H1 (cell line): ENCODE results near the gene SMIM9. TPM values are rescaled to one million over a fixed set of nuclear protein-coding genes. Genes with fewer than 3 reads are reported as not detected.

Experiments
- CTCF ChIA-PET: fragments of 300-600 bp; sonication (Branson Sonifier 250); formaldehyde crosslinking; loops from one replicate; lab custom pipeline; 2021; ENCODE audit not compliant: partially characterized antibody; lab: Charles Lee
- POLR2A ChIA-PET: fragments of 300-600 bp; sonication (Branson Sonifier 250); formaldehyde crosslinking; loops from one replicate; lab custom pipeline; 2021; ENCODE audit warnings: inconsistent platforms; ENCODE audit not compliant: partially characterized antibody; lab: Charles Lee
- DNase-seq, 2 experiments: peaks; one replicate each; pipeline versions ENCODE4 v3.0.0 to v3.0.0-alpha.2; 2010 to 2022; ENCODE audit warnings: low spot score in 2 of 2, low read depth in 1 of 2, mixed read lengths in 1 of 2
- FAIRE-seq: peaks from 2 replicates; lab custom pipeline; 2011; peaks lifted over from hg19 to GRCh38; lab: Jason Lieb, UNC
- H2AFZ ChIP-seq: 2 replicates; pipeline ENCODE4 v1.8.1; 2012; ENCODE audit warnings: low read length, inconsistent platforms
- H2AK5ac ChIP-seq: 2 replicates; pipeline ENCODE4 v1.6.1; 2013; ENCODE audit warnings: low read depth, low read length
- H2BK120ac ChIP-seq: replicated peaks from 2 replicates; pipeline ENCODE3; 2013; ENCODE audit warnings: low read depth, low read length, inconsistent platforms
- H2BK12ac ChIP-seq: 2 replicates; pipeline ENCODE4 v1.6.1; 2013; ENCODE audit warnings: low read depth, low read length
- H2BK15ac ChIP-seq: 2 replicates; pipeline ENCODE4 v1.6.1; 2013; ENCODE audit warnings: low read length
- H2BK20ac ChIP-seq: 2 replicates; pipeline ENCODE4 v1.6.1; 2013; ENCODE audit warnings: low read length
- H2BK5ac ChIP-seq: 2 replicates; pipeline ENCODE4 v1.6.1; 2013; ENCODE audit warnings: low read depth, low read length
- H3K14ac ChIP-seq: 2 replicates; pipeline ENCODE4 v1.6.1; 2013; ENCODE audit warnings: inconsistent platforms; ENCODE audit not compliant: insufficient read length
- H3K18ac ChIP-seq: 2 replicates; pipeline ENCODE4 v1.6.1; 2013; ENCODE audit warnings: low read length; ENCODE audit errors: extremely low read depth
- H3K23ac ChIP-seq: 2 replicates; pipeline ENCODE4 v1.6.1; 2013; ENCODE audit warnings: inconsistent platforms; ENCODE audit not compliant: insufficient read length
- H3K23me2 ChIP-seq: 2 replicates; pipeline ENCODE4 v1.6.1; 2013; ENCODE audit warnings: low read depth, low read length
- H3K27ac ChIP-seq: 2 replicates; pipeline ENCODE4 v1.6.1; 2011; ENCODE audit warnings: low read depth, low read length, inconsistent platforms
- H3K27me3 ChIP-seq, 4 experiments: replicated peaks in 1 of 4; 1 replicate in 1 of 4; 2 replicates in 3 of 4; pipeline versions ENCODE4 v1.6.1 to v1.8.1; 2011 to 2013; ENCODE audit warnings: low read length in 3 of 4, mild to moderate bottlenecking in 3 of 4, inconsistent platforms in 2 of 4, mixed read lengths in 2 of 4, moderate library complexity in 1 of 4; ENCODE audit not compliant: control insufficient read depth in 3 of 4, insufficient read depth in 3 of 4; ENCODE audit errors: extremely low read depth in 1 of 4
- H3K36me3 ChIP-seq, 4 experiments: 2 replicates each; pipeline versions ENCODE4 v1.6.1 to v1.8.1; 2011 to 2013; ENCODE audit warnings: mild to moderate bottlenecking in 4 of 4, low read length in 3 of 4, moderate library complexity in 2 of 4, control low read depth in 1 of 4, inconsistent platforms in 1 of 4; ENCODE audit not compliant: insufficient read depth in 4 of 4, control insufficient read depth in 2 of 4
- H3K4ac ChIP-seq: replicated peaks from 2 replicates; pipeline ENCODE3; 2013; ENCODE audit warnings: low read length, low read depth, mixed read lengths, inconsistent platforms; ENCODE audit not compliant: insufficient read length
- H3K4me1 ChIP-seq, 4 experiments: replicated peaks in 1 of 4; 1 replicate in 1 of 4; 2 replicates in 3 of 4; pipeline versions ENCODE4 v1.6.1 to v1.8.1; 2011 to 2013; ENCODE audit warnings: low read length in 3 of 4, inconsistent platforms in 2 of 4, mixed read lengths in 1 of 4; ENCODE audit not compliant: insufficient read depth in 4 of 4, control insufficient read depth in 3 of 4
- H3K4me2 ChIP-seq, 2 experiments: 2 replicates each; pipeline versions ENCODE4 v1.6.1 to v1.8.1; 2011 to 2013; ENCODE audit warnings: low read depth in 2 of 2, low read length in 2 of 2, control low read depth in 1 of 2, inconsistent platforms in 1 of 2, mild to moderate bottlenecking in 1 of 2; ENCODE audit not compliant: insufficient read depth in 1 of 2
- H3K4me3 ChIP-seq, 4 experiments: fragments of 200-600, 300-600 bp in 1 of 4; sonication (generic), shearing (Covaris generic), sonication (Bioruptor Twin) in 1 of 4; 2 replicates each; pipeline versions ENCODE4 v1.5.1 to v1.8.1; 2011 to 2016; ENCODE audit warnings: low read length in 4 of 4, low read depth in 3 of 4, control low read depth in 2 of 4, inconsistent platforms in 2 of 4, mild to moderate bottlenecking in 2 of 4, mixed read lengths in 1 of 4, moderate library complexity in 1 of 4; ENCODE audit not compliant: insufficient read depth in 2 of 4; ENCODE audit errors: extremely low read depth in 1 of 4
- H3K56ac ChIP-seq: replicated peaks from 2 replicates; pipeline ENCODE3; 2013; ENCODE audit warnings: low read depth, mild to moderate bottlenecking, mixed read lengths, low read length, inconsistent platforms; ENCODE audit not compliant: insufficient read length
- H3K79me1 ChIP-seq: 2 replicates; pipeline ENCODE4 v1.6.1; 2013; ENCODE audit warnings: low read depth, low read length, control low read depth
- H3K79me2 ChIP-seq, 2 experiments: 2 replicates each; pipeline versions ENCODE4 v1.6.1 to v1.8.1; 2012 to 2013; ENCODE audit warnings: low read length in 2 of 2, mild to moderate bottlenecking in 2 of 2, inconsistent platforms in 1 of 2; ENCODE audit not compliant: insufficient read depth in 2 of 2, control insufficient read depth in 1 of 2
- H3K9ac ChIP-seq, 4 experiments: replicated peaks in 1 of 4; 1 replicate in 1 of 4; 2 replicates in 3 of 4; pipeline versions ENCODE4 v1.6.1 to v1.8.1; 2011 to 2013; ENCODE audit warnings: low read depth in 3 of 4, low read length in 3 of 4, control low read depth in 2 of 4, mild to moderate bottlenecking in 2 of 4, moderate library complexity in 2 of 4, inconsistent platforms in 1 of 4; ENCODE audit errors: extremely low read depth in 1 of 4
- H3K9me3 ChIP-seq, 2 experiments: 2 replicates each; pipeline versions ENCODE4 v1.6.1 to v1.8.1; 2012 to 2013; ENCODE audit warnings: mild to moderate bottlenecking in 2 of 2, moderate library complexity in 2 of 2, control low read depth in 1 of 2, inconsistent platforms in 1 of 2, low read depth in 1 of 2, low read length in 1 of 2, mixed read lengths in 1 of 2; ENCODE audit not compliant: insufficient read depth in 2 of 2
- H4K20me1 ChIP-seq, 2 experiments: replicated peaks in 1 of 2; 2 replicates each; pipeline versions ENCODE3 to v1.8.1; 2011 to 2013; ENCODE audit warnings: inconsistent platforms in 2 of 2, low read length in 2 of 2, mild to moderate bottlenecking in 1 of 2; ENCODE audit not compliant: insufficient read depth in 2 of 2, control insufficient read depth in 1 of 2
- H4K5ac ChIP-seq: 2 replicates; pipeline ENCODE4 v1.6.1; 2013; ENCODE audit warnings: low read length, low read depth, mixed read lengths, inconsistent platforms; ENCODE audit not compliant: insufficient read length
- H4K8ac ChIP-seq: 2 replicates; pipeline ENCODE4 v1.8.0; 2013; ENCODE audit warnings: mild to moderate bottlenecking, moderate library complexity, low read length, inconsistent platforms; ENCODE audit not compliant: insufficient read depth; ENCODE audit errors: extremely low read depth
- H4K91ac ChIP-seq: replicated peaks from 2 replicates; pipeline ENCODE3; 2013; ENCODE audit warnings: low read length, mixed read lengths, inconsistent platforms; ENCODE audit not compliant: insufficient read length
- EP300 ChIP-seq, 2 experiments: IDR thresholded peaks; 1 replicate in 1 of 2; 2 replicates in 1 of 2; pipeline ENCODE4 v1.6.1; 2011 to 2012; ENCODE audit warnings: low read depth in 2 of 2, low read length in 2 of 2, mild to moderate bottlenecking in 2 of 2, borderline replicate concordance in 1 of 2, inconsistent platforms in 1 of 2, moderate library complexity in 1 of 2
- GTF2F1 ChIP-seq: IDR thresholded peaks from 2 replicates; pipeline ENCODE4 v1.6.1; 2012; ENCODE audit warnings: low read depth, low read length, improper control_type of control experiment, borderline replicate concordance
- KDM1A ChIP-seq: fragments of 200-600, 300-600 bp; sonication (generic); IDR thresholded peaks from 2 replicates; pipeline ENCODE4 v1.7.1; 2016; ENCODE audit warnings: mild to moderate bottlenecking, low read length, borderline replicate concordance
- PHF8 ChIP-seq: fragments of 200-600 bp; sonication (generic); conservative IDR thresholded peaks from 2 replicates; pipeline ENCODE4 v1.7.1; 2012; ENCODE audit warnings: low read depth, mild to moderate bottlenecking, inconsistent platforms, low read length, moderate library complexity
- RFX5 ChIP-seq: IDR thresholded peaks from 2 replicates; pipeline ENCODE4 v1.6.1; 2011; ENCODE audit warnings: low read depth, low read length, improper control_type of control experiment, borderline replicate concordance
- RXRA ChIP-seq: IDR thresholded peaks from 2 replicates; pipeline ENCODE4 v1.6.1; 2011; ENCODE audit warnings: low read depth, mild to moderate bottlenecking, low read length, moderate library complexity; ENCODE audit not compliant: insufficient read depth
- SP1 ChIP-seq: IDR thresholded peaks from 2 replicates; pipeline ENCODE4 v1.6.1; 2011; ENCODE audit warnings: low read depth, low read length
- SP4 ChIP-seq: IDR thresholded peaks from 2 replicates; pipeline ENCODE4 v1.6.1; 2012; ENCODE audit warnings: low read length, inconsistent platforms
- WGBS, 2 experiments: shearing (Covaris generic) in 1 of 2; methylation state at CpG; one replicate each; pipeline versions ENCODE4 v1.1.6 to v1.1.7; 2013 to 2015; ENCODE audit warnings: low lambda C conversion rate in 2 of 2, mixed read lengths in 2 of 2, inconsistent platforms in 1 of 2, low coverage in 1 of 2, missing lambda C conversion rate in 1 of 2; ENCODE audit not compliant: insufficient replicate concordance in 2 of 2, insufficient coverage in 1 of 2, insufficient read length in 1 of 2; ENCODE audit errors: extremely low coverage in 1 of 2, missing lambda C conversion rate in 1 of 2; 5-methylcytosine and 5-hydroxymethylcytosine counted together
- polyA plus RNA-seq, 7 experiments: library from polyadenylated mRNA; depleted of rRNA in 3 of 7; stranded (reverse) in 5 of 7; unstranded in 2 of 7; fragments of >200 nt in 5 of 7; fragments of 200-250 nt in 2 of 7; gene quantifications; 1 replicate in 5 of 7; 2 replicates in 1 of 7; 4 replicates in 1 of 7; pipeline versions ENCODE4 v1.2.1 to v1.2.3, GENCODE V29; 2011 to 2013; ENCODE audit warnings: missing spikeins in 2 of 7, mixed read lengths in 2 of 7
- total RNA-seq: library from RNA; stranded (reverse); fragmentation: NEBNext Ultra II Directional; extraction: Animal tissue kit (Norgen Biotek cat#: 25700); gene quantifications from 2 replicates; pipeline ENCODE4 v1.2.1, GENCODE V29; 2021
- TF ChIP-seq, protein P1 (sequence below): IDR thresholded peaks from 2 replicates; pipeline ENCODE4 v1.6.1; 2012; ENCODE audit warnings: low read length, inconsistent platforms

The SMIM9 gene
- total and polyA plus RNA-seq, 2 of the 8 experiments (the other 6 are each of a cell fraction or from before 2014, with no cell fraction given), result not detected

- DNase-seq (no peak), FAIRE-seq (no peak)
- Histone ChIP-seq H3K27me3 (no peaks in the 10 kb centered on the region), H4K8ac (no peak overlapping the region), H2BK12ac (no peak overlapping the region), H3K79me1 (no peaks in the 10 kb centered on the region), H3K79me2 (no peaks in the 10 kb centered on the region), H2BK5ac (no peak overlapping the region), H4K5ac (no peak overlapping the region), H3K14ac (no peak overlapping the region), H3K4ac (no peak overlapping the region), H3K56ac (no peak overlapping the region), H2BK20ac (no peak overlapping the region), H3K4me2 (no peak overlapping the region), H3K4me3 (no peak overlapping the region), H3K9ac (no peak overlapping the region), H2AFZ (no peak overlapping the region), H3K23ac (no peak overlapping the region), H3K4me1 (no peaks in the 10 kb centered on the region; a peak in 1 of 7 replicates), H2AK5ac (no peak overlapping the region), H3K27ac (no peak overlapping the region), H3K36me3 (no peaks in the 10 kb centered on the region), H4K91ac (no peak overlapping the region), H4K20me1 (no peaks in the 10 kb centered on the region), H3K18ac (no peak overlapping the region), H3K23me2 (no peaks in the 10 kb centered on the region), H2BK15ac (no peak overlapping the region), H3K9me3 (no peaks in the 10 kb centered on the region), H2BK120ac (no peak overlapping the region)
- ChIA-PET POLR2A (no interaction called here), CTCF (interaction anchor here (1.0 kb wide), 2 partner anchors 11 to 22 kb away, joined by 3 to 7 read pairs; partner anchors contain the start of gene MPP1)
- TF ChIP-seq SP1 (no peak), SP4 (no peak), RFX5 (no peak), RXRA (no peak), GTF2F1 (no peak), KDM1A (no peak), EP300 (IDR thresholded peaks at IDR 0.05; ENCODE audit: borderline replicate concordance in 1 of 2, low read depth in 2 of 2, low read length in 2 of 2) (no peak), PHF8 (no peak)
- TF ChIP-seq, protein P1, sequence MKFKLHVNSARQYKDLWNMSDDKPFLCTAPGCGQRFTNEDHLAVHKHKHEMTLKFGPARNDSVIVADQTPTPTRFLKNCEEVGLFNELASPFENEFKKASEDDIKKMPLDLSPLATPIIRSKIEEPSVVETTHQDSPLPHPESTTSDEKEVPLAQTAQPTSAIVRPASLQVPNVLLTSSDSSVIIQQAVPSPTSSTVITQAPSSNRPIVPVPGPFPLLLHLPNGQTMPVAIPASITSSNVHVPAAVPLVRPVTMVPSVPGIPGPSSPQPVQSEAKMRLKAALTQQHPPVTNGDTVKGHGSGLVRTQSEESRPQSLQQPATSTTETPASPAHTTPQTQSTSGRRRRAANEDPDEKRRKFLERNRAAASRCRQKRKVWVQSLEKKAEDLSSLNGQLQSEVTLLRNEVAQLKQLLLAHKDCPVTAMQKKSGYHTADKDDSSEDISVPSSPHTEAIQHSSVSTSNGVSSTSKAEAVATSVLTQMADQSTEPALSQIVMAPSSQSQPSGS, result no peak
- whole genome bisulfite sequencing, 2 experiments, result 81% methylated on average over 4 of the region's 4 CpGs; no CpG with 5 or more reads in 1 of the 2 experiments
Measured at GRCh38 chrX:154827194-154828015, 7.1 kb downstream of the SMIM9 start.
